ENCODE data around the gene ARL5A.

DNA sequence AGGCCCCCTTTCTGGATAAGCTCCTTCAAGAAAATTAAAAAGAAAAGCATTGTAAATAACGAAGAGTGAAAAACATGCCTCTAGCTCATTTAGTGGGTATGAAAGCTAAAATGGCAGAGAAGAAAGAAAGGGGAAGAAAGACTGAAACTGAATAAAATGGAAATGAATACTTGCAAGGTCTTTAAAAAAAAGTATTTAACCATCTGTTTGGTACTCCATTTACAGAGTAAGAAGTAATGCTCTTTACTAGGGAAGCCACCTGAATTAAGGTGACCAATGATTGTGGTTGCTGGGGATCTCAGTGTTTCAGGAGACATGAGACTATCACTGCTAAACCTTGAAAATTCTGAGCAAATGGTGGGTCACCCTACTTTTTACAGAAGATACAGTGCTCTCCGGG lies 17.7 kb upstream of the ARL5A start:
- TF ChIP-seq, protein P1, sequence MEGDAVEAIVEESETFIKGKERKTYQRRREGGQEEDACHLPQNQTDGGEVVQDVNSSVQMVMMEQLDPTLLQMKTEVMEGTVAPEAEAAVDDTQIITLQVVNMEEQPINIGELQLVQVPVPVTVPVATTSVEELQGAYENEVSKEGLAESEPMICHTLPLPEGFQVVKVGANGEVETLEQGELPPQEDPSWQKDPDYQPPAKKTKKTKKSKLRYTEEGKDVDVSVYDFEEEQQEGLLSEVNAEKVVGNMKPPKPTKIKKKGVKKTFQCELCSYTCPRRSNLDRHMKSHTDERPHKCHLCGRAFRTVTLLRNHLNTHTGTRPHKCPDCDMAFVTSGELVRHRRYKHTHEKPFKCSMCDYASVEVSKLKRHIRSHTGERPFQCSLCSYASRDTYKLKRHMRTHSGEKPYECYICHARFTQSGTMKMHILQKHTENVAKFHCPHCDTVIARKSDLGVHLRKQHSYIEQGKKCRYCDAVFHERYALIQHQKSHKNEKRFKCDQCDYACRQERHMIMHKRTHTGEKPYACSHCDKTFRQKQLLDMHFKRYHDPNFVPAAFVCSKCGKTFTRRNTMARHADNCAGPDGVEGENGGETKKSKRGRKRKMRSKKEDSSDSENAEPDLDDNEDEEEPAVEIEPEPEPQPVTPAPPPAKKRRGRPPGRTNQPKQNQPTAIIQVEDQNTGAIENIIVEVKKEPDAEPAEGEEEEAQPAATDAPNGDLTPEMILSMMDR (IDR thresholded peaks at IDR 0.05; ENCODE audit: low read depth, low read length): no peak
- no peak for TF ChIP-seq POLR2A (IDR thresholded peaks at IDR 0.05; ENCODE audit: extremely low read depth, insufficient read length)
- TF ChIP-seq, protein P2, sequence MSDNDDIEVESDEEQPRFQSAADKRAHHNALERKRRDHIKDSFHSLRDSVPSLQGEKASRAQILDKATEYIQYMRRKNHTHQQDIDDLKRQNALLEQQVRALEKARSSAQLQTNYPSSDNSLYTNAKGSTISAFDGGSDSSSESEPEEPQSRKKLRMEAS (IDR thresholded peaks at IDR 0.05; ENCODE audit: low read depth, low read length): no peak

Measured in NB4 (cell line).